Measurements from ENCODE around the gene TNFAIP8L2.

DNA sequence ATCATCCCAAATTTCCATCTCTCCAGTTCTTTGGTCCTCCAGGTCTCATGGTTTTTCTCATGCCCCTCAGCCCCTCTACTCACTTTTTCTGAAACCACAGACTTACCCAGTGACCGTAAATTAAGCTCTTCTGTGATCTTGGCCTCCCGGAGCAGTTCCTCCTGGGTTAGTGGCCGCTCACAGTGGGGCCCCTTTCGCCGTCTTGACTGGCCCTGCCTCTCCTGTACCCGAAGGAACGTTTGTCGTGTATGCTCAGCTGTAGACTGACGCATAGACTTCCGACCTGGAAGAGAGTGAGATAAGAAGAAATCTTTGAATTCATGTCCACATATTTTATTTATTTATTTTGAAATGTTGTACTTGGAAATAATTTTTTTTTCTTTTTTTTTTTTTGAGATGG is 27.8 kb downstream of the TNFAIP8L2 start:
- TF ChIP-seq, protein P1, sequence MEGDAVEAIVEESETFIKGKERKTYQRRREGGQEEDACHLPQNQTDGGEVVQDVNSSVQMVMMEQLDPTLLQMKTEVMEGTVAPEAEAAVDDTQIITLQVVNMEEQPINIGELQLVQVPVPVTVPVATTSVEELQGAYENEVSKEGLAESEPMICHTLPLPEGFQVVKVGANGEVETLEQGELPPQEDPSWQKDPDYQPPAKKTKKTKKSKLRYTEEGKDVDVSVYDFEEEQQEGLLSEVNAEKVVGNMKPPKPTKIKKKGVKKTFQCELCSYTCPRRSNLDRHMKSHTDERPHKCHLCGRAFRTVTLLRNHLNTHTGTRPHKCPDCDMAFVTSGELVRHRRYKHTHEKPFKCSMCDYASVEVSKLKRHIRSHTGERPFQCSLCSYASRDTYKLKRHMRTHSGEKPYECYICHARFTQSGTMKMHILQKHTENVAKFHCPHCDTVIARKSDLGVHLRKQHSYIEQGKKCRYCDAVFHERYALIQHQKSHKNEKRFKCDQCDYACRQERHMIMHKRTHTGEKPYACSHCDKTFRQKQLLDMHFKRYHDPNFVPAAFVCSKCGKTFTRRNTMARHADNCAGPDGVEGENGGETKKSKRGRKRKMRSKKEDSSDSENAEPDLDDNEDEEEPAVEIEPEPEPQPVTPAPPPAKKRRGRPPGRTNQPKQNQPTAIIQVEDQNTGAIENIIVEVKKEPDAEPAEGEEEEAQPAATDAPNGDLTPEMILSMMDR (conservative IDR thresholded peaks at IDR 0.05), result no peak
- TF ChIP-seq EZH2 (IDR thresholded peaks at IDR 0.05; ENCODE audit: low read depth), result no peak
